Measurements from ENCODE around the gene PEA15.

Gene PEA15

DNA sequence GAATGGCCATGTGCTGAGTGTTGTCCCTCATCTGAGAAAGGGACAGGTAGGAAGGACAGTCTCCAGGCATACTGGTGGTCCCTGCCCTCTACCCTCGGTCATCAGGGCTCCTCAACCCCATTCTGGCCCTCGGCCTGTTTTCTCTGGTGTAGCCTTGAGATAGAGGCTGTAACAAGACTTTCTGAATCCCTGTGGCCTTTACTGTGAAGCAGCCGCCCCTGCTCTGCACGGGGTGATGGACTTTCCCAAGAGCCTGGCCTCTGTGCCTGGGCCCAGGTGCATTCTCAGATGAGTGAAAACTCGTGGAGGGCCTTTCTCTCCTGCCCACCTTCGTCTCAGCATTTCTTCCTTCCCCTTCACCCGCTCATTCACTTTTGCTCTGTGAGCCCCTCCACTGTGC, 17.8 kb upstream of the PEA15 start:
- no peak for DNase-seq
- no peaks in the 10 kb centered on the region for H3K27me3 ChIP-seq
- H3K4me3 ChIP-seq (ENCODE audit: low read depth, low read length) = no peak overlapping the region

DNA sequence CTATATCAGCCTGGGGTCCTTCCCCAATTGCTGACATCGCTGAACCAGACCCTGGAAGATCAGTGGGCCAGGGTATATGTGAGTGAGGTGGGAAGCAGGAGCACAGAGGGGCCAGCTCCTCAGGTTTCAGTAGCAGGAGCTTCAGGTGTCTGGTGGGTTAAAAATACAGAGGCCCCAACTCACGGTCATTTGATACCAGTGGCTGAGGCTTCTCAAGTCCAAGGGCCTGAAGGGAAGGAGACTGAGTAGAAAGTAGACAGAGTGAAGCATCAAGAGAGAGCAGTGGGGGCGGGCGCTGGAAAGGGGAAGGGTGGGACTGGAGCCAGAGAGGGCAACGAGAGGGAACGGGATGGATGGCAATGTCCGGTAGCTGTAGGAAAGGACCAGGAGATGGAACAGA, 16.8 kb upstream of the PEA15 start:
- TF ChIP-seq, protein P1, sequence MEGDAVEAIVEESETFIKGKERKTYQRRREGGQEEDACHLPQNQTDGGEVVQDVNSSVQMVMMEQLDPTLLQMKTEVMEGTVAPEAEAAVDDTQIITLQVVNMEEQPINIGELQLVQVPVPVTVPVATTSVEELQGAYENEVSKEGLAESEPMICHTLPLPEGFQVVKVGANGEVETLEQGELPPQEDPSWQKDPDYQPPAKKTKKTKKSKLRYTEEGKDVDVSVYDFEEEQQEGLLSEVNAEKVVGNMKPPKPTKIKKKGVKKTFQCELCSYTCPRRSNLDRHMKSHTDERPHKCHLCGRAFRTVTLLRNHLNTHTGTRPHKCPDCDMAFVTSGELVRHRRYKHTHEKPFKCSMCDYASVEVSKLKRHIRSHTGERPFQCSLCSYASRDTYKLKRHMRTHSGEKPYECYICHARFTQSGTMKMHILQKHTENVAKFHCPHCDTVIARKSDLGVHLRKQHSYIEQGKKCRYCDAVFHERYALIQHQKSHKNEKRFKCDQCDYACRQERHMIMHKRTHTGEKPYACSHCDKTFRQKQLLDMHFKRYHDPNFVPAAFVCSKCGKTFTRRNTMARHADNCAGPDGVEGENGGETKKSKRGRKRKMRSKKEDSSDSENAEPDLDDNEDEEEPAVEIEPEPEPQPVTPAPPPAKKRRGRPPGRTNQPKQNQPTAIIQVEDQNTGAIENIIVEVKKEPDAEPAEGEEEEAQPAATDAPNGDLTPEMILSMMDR (IDR thresholded peaks at IDR 0.05; ENCODE audit: low read depth, low read length) = no peak
- Histone ChIP-seq H3K36me3 (no peaks in the 10 kb centered on the region), H3K27me3 (no peaks in the 10 kb centered on the region), H3K4me1 (peaks cover under 1% of the 10 kb centered on the region; the same call in 1 of the 2 replicates), H3K9me3 (no peaks in the 10 kb centered on the region), H3K4me3 (ENCODE audit: low read depth, low read length) (no peak overlapping the region)
- DNase-seq = no peak

More for the DNA sequence above, 17.8 kb upstream of the PEA15 start:
- H3K9me3 ChIP-seq = no peaks in the 10 kb centered on the region
- no peaks in the 10 kb centered on the region for H3K4me1 ChIP-seq
- H3K36me3 ChIP-seq = no peaks in the 10 kb centered on the region
- TF ChIP-seq, protein P1 (IDR thresholded peaks at IDR 0.05; ENCODE audit: low read depth, low read length) = no peak

- no peak within 1 kb of the TSS for H3K4me3 ChIP-seq (ENCODE audit: low read depth, low read length)
- H3K9me3 ChIP-seq = no peaks in the 10 kb centered on the region
- H3K36me3 ChIP-seq = no peaks in the 10 kb centered on the region
- H3K27me3 ChIP-seq = no peaks in the 10 kb centered on the region
- DNase-seq = no peak
- TF ChIP-seq, protein P1 (IDR thresholded peaks at IDR 0.05; ENCODE audit: low read depth, low read length) = no peak
- peaks cover 3% of the 10 kb centered on the region; the same call in 1 of the 2 replicates for H3K4me1 ChIP-seq
Observed at GRCh38 chr1:160189649-160190625, 15.2 kb upstream of the PEA15 start, which contains the start of gene CASQ1. Gene CASQ1, plus strand, starts transcription at chr1:160190575. Its CDS starts 177 bp downstream, at chr1:160190752.

GRCh38 chr1:160191756-160192155, 13.4 kb upstream of the PEA15 start:
- TF ChIP-seq, protein P1 (IDR thresholded peaks at IDR 0.05; ENCODE audit: low read depth, low read length) = no peak
- peaks cover 3% of the 10 kb centered on the region; the same call in 1 of the 2 replicates for H3K4me1 ChIP-seq
- no peak overlapping the region for H3K4me3 ChIP-seq (ENCODE audit: low read depth, low read length)
- H3K27me3 ChIP-seq = no peaks in the 10 kb centered on the region
- H3K9me3 ChIP-seq = no peaks in the 10 kb centered on the region
- no peak for DNase-seq
- no peaks in the 10 kb centered on the region for H3K36me3 ChIP-seq

- peaks cover 3% of the 10 kb centered on the region; the same call in 1 of the 2 replicates for H3K4me1 ChIP-seq
- no peaks in the 10 kb centered on the region for H3K27me3 ChIP-seq
- H3K9me3 ChIP-seq = no peaks in the 10 kb centered on the region
- TF ChIP-seq, protein P1 (IDR thresholded peaks at IDR 0.05; ENCODE audit: low read depth, low read length) = no peak
- DNase-seq = no peak
- no peak overlapping the region for H3K4me3 ChIP-seq (ENCODE audit: low read depth, low read length)
- no peaks in the 10 kb centered on the region for H3K36me3 ChIP-seq
Observed at GRCh38 chr1:160192234-160192633, 12.9 kb upstream of the PEA15 start.
